ENCODE results near the gene POMP.
"Not testable (repeated sequence)": the region's sequence is repeated elsewhere in the genome, so short reads cannot be mapped to it uniquely, and the experiment has no call there.

POMP gene

DNA sequence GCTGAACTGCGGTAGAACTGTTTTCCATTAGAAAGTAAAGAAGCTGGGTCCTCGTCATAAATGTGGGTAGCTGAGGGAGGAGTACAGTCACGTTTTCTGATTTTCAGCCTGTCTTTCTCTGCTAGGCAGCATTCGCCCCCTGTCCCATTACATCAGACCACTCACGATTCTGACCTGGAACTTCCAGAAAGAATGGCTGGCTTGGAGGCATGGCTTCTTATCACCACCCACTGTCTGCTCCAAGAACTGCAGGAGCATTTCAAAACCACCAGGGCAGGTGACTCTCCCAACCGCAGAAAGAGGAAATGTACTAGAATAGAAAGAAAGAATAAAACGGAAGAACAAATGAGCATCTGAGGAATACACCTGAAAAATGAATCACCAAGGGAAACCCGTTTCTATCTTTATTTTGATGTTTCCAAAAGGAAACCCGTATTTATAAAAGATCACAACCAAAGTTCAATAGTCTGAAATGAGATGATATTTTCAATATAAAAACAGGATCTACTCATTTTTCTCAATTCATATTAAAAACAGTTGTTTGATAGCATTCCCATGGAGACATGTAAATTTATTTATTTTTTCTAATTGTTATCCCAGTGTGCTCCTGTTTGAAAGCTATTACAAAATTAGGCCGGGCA lies 22.1 kb upstream of the POMP start:
- in situ Hi-C loops (cut with MboI; ENCODE audit: low sequenced_read_pairs): loop anchor here (25.0 kb wide), 1 partner anchor 324 kb away; no protein-coding TSS in a partner anchor

- in situ Hi-C loops (cut with MboI; ENCODE audit: low sequenced_read_pairs): loop anchor here (25.0 kb wide), 1 partner anchor 326 kb away; no protein-coding TSS in a partner anchor
Measured at GRCh38 chr13:28637714-28638355, 21.1 kb upstream of the POMP start.

GRCh38 chr13:28638756-28639155 lies 20.2 kb upstream of the POMP start:
- in situ Hi-C loops (cut with MboI; ENCODE audit: low sequenced_read_pairs): loop anchor here (25.0 kb wide), 1 partner anchor 326 kb away; no protein-coding TSS in a partner anchor

GRCh38 chr13:28640861-28641599 lies 17.9 kb upstream of the POMP start:
- in situ Hi-C loops (cut with MboI; ENCODE audit: low sequenced_read_pairs): loop anchor here (25.0 kb wide), 1 partner anchor 329 kb away; no protein-coding TSS in a partner anchor

- in situ Hi-C loops (cut with MboI; ENCODE audit: low sequenced_read_pairs): loop anchor here (25.0 kb wide), 1 partner anchor 329 kb away; no protein-coding TSS in a partner anchor
Measured at GRCh38 chr13:28641600-28641926, 17.4 kb upstream of the POMP start.

GRCh38 chr13:28650284-28650683 lies 8.6 kb upstream of the POMP start:
- in situ Hi-C loops (cut with MboI; ENCODE audit: low sequenced_read_pairs): no loop called here

GRCh38 chr13:28651810-28652401 lies 7.0 kb upstream of the POMP start:
- in situ Hi-C loops (cut with MboI; ENCODE audit: low sequenced_read_pairs): no loop called here

DNA sequence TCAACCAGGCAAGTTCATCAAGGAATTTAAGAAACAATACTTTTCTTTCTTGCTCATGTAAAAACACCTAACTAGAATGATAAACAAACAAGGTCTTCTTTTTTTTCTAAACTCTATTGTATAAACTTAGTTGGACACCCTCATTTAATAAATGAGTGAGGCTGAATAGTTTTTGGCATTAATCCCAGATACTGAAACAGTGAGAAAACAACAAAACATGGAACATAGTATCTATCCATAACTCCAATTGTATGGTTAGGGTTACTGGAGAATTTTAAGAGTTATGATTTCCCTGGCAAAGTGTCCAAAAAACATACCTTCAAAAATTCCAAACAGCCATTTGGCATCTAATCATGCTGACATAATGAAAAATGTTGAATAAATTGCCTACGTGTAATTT lies 5.8 kb upstream of the POMP start:
- in situ Hi-C loops (cut with MboI; ENCODE audit: low sequenced_read_pairs): no loop called here

DNA sequence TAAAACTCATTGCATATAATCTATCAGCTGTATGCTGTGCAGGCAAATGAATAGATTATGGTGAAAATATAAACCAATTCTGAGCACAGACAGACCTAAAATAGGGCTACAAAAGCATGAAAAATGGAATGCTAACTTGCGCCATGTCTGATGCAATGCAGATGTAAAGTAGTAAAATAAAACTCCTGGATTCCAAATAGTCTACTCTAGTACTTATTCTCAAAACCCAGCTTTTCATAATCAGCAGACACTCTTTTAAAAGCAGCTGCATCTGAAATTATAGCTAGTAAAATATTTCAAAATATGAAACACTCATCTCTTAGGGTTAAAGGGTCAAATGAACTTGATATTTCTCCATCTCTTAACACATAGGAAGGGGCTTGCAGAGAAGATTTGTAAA lies 4.7 kb upstream of the POMP start:
- in situ Hi-C loops (cut with MboI; ENCODE audit: low sequenced_read_pairs): no loop called here

GRCh38 chr13:28655561-28655960 lies 3.4 kb upstream of the POMP start:
- in situ Hi-C loops (cut with MboI; ENCODE audit: low sequenced_read_pairs): no loop called here

DNA sequence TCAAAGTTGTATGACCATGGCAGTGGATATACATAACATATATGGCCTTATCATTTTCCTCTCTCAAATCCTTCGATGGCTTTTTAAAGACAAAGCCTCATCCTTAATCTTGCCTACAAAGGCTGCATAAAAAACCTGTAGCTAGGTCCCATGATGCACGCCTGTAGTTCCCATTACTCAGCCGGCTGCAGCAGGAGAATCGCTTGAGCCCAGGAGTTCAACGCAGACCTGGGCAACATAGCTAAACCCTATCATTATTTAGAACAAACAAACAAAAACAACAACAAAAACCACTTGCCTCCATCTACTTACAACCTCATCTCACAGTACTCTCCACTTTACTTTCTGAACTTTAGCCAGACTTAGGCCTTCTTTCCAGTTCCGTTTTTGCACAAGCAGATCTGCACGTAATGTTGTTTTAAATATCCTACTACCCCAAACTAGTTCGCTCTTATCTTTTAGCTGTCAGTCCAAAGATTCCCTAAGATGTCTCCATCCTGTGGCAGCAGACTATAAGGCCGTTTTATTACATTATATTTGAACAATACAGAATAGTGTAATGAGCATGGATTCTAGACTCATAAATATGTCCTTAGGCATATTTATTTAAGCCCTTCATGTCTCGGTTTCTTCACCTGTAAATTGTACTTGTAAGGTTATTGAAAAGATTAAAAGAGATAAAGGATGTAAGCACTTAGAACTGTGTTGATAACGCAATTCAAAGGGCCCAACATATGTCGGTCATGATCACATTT lies 969 bp upstream of the POMP start:
- in situ Hi-C loops (cut with MboI; ENCODE audit: low sequenced_read_pairs): no loop called here

DNA sequence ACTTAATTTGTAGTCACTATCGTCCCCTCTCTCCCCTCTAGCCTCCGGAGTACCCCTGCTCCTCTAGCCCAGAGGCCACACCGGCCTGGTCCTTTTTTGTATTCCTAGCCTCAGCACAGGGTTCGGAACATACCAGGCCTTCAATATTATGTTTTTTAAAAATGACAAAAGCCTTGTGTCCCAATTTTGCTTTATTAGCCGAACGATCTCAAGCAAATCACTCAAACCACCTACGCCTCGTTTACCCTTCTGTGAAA lies 463 bp upstream of the POMP start:
- in situ Hi-C loops (cut with MboI; ENCODE audit: low sequenced_read_pairs): no loop called here

GRCh38 chr13:28659621-28659970 lies 666 bp downstream of the POMP start:
- in situ Hi-C loops (cut with MboI; ENCODE audit: low sequenced_read_pairs): no loop called here

- in situ Hi-C loops (cut with MboI; ENCODE audit: low sequenced_read_pairs): no loop called here
Measured at GRCh38 chr13:28666897-28667488, 8.1 kb downstream of the POMP start.

DNA sequence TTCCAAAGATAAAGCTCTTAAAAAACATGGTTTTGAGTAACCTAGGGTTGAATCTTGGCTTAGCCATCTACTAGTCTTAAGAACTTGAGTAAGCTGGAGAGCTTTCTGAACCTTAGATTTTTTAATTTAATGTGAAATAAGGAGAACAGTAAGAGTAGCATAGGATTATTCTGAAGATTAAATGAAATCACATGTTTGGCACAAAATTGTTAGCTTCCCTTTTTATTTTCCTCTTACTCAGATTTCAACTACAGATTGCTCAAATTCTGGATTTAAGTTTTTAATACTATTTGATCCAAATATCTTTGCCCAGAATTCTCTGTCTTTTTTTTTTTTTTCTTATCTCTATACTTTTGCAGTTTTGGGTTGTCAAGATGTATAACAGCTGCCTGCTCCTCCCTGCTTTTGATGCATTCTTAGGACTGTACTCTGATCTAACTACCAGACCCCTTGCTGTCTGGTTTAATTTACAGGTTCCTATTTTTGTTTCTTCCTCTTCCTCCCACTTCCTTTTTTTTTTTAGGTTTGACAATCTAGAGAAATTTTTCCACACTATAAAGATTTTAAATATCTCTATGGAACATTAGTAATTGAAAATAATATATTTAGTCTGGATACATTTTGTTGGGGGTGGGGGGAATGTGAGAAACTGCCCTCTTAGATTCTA lies 12.3 kb downstream of the POMP start:
- in situ Hi-C loops (cut with MboI; ENCODE audit: low sequenced_read_pairs): no loop called here

DNA sequence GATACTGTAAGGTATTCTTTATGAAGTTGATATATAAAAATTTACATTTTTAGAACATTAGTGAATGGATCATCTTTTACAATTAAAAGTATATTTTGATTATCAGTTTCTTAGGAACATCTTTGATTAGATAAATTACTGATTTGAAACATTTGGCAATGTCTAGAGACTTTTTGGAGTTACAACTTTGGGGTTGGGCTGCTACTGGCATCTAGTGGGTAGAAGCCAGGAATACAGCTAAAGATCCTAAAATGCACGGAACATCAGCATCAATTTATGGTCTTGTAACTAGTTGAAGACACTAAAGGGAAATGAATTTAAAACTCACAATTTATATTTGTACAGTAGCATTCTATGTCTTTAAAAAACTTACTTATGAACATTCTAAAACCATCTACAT lies 19.9 kb downstream of the POMP start:
- in situ Hi-C loops (cut with MboI; ENCODE audit: low sequenced_read_pairs): no loop called here

GRCh38 chr13:28679628-28680027 lies 20.7 kb downstream of the POMP start:
- in situ Hi-C loops (cut with MboI; ENCODE audit: low sequenced_read_pairs): no loop called here

DNA sequence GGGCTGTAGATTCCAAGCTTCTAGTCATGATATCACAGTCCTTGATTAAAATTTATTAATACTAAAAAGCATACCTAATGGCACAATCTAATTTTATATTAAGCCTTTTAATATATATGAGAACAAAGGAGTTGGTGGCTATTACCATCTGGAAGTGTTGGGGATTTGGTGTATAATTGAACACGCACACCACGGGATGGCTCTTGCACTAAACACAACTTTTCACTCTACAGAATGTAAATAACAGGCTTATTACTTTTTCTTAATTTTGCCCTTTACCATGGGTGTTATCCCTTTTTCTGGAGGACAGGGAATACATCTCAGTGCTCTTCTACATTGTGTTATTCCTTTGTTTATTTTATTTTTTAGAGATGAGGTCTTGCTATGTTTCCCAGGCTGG lies 21.6 kb downstream of the POMP start:
- in situ Hi-C loops (cut with MboI; ENCODE audit: low sequenced_read_pairs): no loop called here

- in situ Hi-C loops (cut with MboI; ENCODE audit: low sequenced_read_pairs): not testable (repeated sequence)
Measured at GRCh38 chr13:28683169-28683568, 24.2 kb downstream of the POMP start.

DNA sequence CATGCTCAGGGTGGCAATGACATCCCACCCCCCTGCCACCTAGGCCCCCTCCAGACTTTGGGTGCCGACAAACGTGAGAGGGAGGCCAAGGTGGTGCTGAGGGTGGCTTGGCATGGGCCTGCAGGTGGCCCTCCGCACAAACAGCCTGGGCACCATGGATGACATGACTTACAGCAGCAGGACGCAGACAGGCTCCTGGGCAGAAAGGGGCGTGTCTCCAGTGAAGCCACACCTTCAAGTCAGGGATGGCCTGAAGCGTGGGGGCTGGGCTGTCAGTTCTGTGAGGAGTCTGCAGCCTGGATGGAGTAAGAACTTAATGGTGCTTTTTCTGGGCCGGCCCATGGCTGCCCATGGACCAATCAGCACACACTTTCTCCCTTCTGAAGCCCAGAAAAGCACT lies 25.3 kb downstream of the POMP start:
- in situ Hi-C loops (cut with MboI; ENCODE audit: low sequenced_read_pairs): no loop called here

Measured in HL-60/S4 treated with retinoic acid at 250 ng/mL for 4 days and 3 days (cell line).